Parathyroid adenoma (tissue), 2 donors: ENCODE measurements around the gene DAPK2.

Experiments
- H2AFZ ChIP-seq: fragments of 300-600 bp; sonication (generic); one replicate; pipeline ENCODE4 v1.7.0; 2017; ENCODE audit warnings: antibody characterized with exemption, mild to moderate bottlenecking
- H3K27ac ChIP-seq: fragments of 300-600 bp; sonication (generic); one replicate; pipeline ENCODE4 v1.7.0; 2017
- H3K27me3 ChIP-seq: fragments of 300-600 bp; sonication (generic); one replicate; pipeline ENCODE4 v1.7.0; 2017; ENCODE audit warnings: low read length; ENCODE audit not compliant: control insufficient read depth, insufficient read depth
- H3K36me3 ChIP-seq: fragments of 300-600 bp; sonication (generic); one replicate; pipeline ENCODE4 v1.7.0; 2017; ENCODE audit warnings: low read length; ENCODE audit not compliant: control insufficient read depth, insufficient read depth
- H3K4me1 ChIP-seq: fragments of 300-600 bp; sonication (generic); one replicate; pipeline ENCODE4 v1.7.0; 2017; ENCODE audit warnings: control low read depth
- H3K4me2 ChIP-seq: fragments of 300-600 bp; sonication (generic); one replicate; pipeline ENCODE4 v1.7.0; 2017; ENCODE audit warnings: low read length
- H3K4me3 ChIP-seq: fragments of 300-600 bp; sonication (generic); one replicate; pipeline ENCODE4 v1.7.0; 2017; ENCODE audit warnings: low read depth, low read length
- H3K79me2 ChIP-seq: fragments of 300-600 bp; sonication (generic); one replicate; pipeline ENCODE4 v1.7.0; 2017; ENCODE audit warnings: control low read depth
- H3K9ac ChIP-seq: fragments of 300-600 bp; sonication (generic); one replicate; pipeline ENCODE4 v1.7.0; 2017; ENCODE audit warnings: mild to moderate bottlenecking
- H3K9me3 ChIP-seq: fragments of 300-600 bp; sonication (generic); one replicate; pipeline ENCODE4 v1.7.0; 2017; ENCODE audit warnings: low read length; ENCODE audit not compliant: control insufficient read depth
- TF ChIP-seq, protein P1 (sequence below): fragments of 300-600 bp; sonication (generic); IDR thresholded peaks from one replicate; pipeline ENCODE4 v1.7.0; 2017; ENCODE audit warnings: antibody characterized with exemption, mild to moderate bottlenecking
- donor health status: primary hyperparathyroidism.

Gene DAPK2

DNA sequence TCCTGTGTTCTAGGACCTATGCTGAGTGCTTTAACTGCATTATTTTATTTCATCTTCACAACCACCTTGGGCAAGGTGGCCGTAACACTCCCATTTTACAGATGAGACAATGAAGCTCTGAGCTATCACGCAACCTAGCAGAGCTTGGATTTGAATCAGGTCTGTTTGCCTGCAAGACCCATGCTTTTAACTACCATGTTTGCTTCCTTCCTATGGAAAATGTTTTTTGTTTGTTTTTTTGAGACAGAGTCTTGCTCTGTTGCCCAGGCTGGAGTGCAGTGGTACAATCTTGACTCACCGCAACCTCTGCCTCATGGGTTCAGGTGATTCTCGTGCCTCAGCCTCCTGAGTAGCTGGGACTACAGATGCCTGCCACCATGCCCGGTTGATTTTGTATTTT is 187.8 kb downstream of the DAPK2 start:
- Histone ChIP-seq H3K79me2 (no peaks in the 10 kb centered on the region), H3K4me3 (no peak overlapping the region), H3K27ac (no peak overlapping the region)

DNA sequence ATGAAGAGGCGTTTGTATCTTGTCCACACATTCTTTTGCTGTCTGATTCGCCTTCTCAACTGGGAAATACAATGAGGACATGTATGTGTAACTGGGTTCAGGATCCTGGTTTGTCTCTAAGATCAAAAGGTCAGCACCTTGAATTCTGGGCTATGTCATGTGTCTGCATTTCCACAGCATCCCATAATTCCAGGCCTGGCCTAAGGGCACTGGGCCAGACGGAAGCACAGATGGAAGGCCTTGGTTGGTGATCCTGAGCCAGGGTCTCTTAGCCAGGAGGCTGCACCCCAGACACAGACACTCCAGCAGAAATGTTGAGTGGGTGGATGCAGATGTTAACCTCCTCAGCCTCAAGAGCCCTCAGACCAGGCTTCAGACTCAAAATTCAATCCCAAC is 188.8 kb downstream of the DAPK2 start:
- Histone ChIP-seq H3K36me3 (no peaks in the 10 kb centered on the region), H3K27me3 (no peaks in the 10 kb centered on the region), H3K4me3 (no peak overlapping the region), H3K9ac (no peak overlapping the region), H2AFZ (no peak overlapping the region), H3K4me1 (no peaks in the 10 kb centered on the region), H3K4me2 (no peak overlapping the region), H3K79me2 (no peaks in the 10 kb centered on the region), H3K27ac (no peak overlapping the region), H3K9me3 (no peaks in the 10 kb centered on the region)
- TF ChIP-seq, protein P1, sequence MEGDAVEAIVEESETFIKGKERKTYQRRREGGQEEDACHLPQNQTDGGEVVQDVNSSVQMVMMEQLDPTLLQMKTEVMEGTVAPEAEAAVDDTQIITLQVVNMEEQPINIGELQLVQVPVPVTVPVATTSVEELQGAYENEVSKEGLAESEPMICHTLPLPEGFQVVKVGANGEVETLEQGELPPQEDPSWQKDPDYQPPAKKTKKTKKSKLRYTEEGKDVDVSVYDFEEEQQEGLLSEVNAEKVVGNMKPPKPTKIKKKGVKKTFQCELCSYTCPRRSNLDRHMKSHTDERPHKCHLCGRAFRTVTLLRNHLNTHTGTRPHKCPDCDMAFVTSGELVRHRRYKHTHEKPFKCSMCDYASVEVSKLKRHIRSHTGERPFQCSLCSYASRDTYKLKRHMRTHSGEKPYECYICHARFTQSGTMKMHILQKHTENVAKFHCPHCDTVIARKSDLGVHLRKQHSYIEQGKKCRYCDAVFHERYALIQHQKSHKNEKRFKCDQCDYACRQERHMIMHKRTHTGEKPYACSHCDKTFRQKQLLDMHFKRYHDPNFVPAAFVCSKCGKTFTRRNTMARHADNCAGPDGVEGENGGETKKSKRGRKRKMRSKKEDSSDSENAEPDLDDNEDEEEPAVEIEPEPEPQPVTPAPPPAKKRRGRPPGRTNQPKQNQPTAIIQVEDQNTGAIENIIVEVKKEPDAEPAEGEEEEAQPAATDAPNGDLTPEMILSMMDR = no peak

More for the DNA sequence above, 187.8 kb downstream of the DAPK2 start:
- H3K27me3 ChIP-seq = no peaks in the 10 kb centered on the region
- TF ChIP-seq, protein P1 = no peak
- H3K9me3 ChIP-seq = no peaks in the 10 kb centered on the region
- H2AFZ ChIP-seq = no peak overlapping the region
- H3K4me2 ChIP-seq = no peak overlapping the region
- H3K36me3 ChIP-seq = no peaks in the 10 kb centered on the region
- no peak overlapping the region for H3K9ac ChIP-seq
- H3K4me1 ChIP-seq = no peaks in the 10 kb centered on the region
